ENCODE results near the gene CD79B. TPM values are rescaled to one million over a fixed set of nuclear protein-coding genes. Genes with fewer than 3 reads are reported as not detected.

CD79B gene
- total and polyA plus RNA-seq, 2 of the 8 experiments (the other 6 are each of a cell fraction or from before 2014, with no cell fraction given), result 1.5 to 3.9 TPM

DNA sequence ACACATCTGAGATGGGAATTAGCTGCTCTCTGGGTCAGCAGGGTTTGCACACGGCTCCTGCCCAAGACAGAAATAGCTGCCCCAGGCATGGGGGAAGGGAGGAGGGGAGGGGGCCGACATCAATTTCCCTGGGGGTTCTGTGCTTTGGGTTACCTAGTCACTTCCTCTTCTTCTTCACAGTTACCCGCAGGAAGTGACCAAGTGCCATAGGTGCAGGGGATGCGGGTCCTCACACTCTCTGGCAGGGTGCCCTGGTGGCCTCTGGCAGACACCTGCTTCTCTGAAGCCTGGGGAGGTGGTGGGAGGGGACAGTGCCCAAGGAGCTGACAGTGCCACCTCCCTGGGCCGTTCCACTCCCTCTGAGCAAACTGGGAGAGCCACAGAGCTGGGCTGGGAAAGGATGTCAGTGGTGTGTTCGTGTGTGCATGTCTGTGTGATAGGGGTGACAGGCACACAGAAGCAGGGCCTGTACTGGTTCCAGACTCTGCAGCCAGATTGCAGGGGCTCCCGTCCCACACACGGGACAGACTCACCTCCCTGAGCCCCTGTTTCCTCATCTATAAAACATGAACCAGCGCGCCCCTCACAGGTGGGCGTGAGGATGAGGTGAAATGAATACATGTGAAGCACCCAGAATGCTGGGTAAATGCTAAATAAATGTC, 22.4 kb upstream of the CD79B start:
- H3K4me1 ChIP-seq (replicated peaks in 1 of 4; ENCODE audit: control insufficient read depth in 3 of 4, insufficient read depth in 4 of 4, low read length in 3 of 4), result 0 out of 7 replicates have a peak, but pooled peaks cover 0 to 3% (median 0%) of the 10 kb centered on the region in 4 experiments
- TF ChIP-seq BRCA1 (IDR thresholded peaks at IDR 0.05; ENCODE audit: low read depth, low read length) (no peak), JUND (IDR thresholded peaks at IDR 0.05; ENCODE audit: low read length) (no peak), KDM4A (IDR thresholded peaks at IDR 0.05; ENCODE audit: low read depth, low read length, severe bottlenecking) (no peak), GABPA (IDR thresholded peaks at IDR 0.05; ENCODE audit: borderline replicate concordance, insufficient read depth, low read length) (no peak), EP300 (IDR thresholded peaks at IDR 0.05; ENCODE audit: borderline replicate concordance in 1 of 2, low read depth in 2 of 2, low read length in 2 of 2) (no peak), YY1 (IDR thresholded peaks at IDR 0.05; ENCODE audit: low read depth, low read length) (no peak), TCF12 (IDR thresholded peaks at IDR 0.05; ENCODE audit: low read depth, low read length) (no peak), SIX5 (IDR thresholded peaks at IDR 0.05; ENCODE audit: low read depth, low read length) (no peak), BACH1 (IDR thresholded peaks at IDR 0.05; ENCODE audit: low read length) (no peak), CHD2 (IDR thresholded peaks at IDR 0.05; ENCODE audit: low read length) (no peak)
- TF ChIP-seq, protein P1, sequence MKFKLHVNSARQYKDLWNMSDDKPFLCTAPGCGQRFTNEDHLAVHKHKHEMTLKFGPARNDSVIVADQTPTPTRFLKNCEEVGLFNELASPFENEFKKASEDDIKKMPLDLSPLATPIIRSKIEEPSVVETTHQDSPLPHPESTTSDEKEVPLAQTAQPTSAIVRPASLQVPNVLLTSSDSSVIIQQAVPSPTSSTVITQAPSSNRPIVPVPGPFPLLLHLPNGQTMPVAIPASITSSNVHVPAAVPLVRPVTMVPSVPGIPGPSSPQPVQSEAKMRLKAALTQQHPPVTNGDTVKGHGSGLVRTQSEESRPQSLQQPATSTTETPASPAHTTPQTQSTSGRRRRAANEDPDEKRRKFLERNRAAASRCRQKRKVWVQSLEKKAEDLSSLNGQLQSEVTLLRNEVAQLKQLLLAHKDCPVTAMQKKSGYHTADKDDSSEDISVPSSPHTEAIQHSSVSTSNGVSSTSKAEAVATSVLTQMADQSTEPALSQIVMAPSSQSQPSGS (IDR thresholded peaks at IDR 0.05; ENCODE audit: low read length), result no peak

More for the DNA sequence above, 22.4 kb upstream of the CD79B start:
- H2BK15ac ChIP-seq (ENCODE audit: low read length), result no peak overlapping the region
- no peak overlapping the region for H3K14ac ChIP-seq (ENCODE audit: insufficient read length)
- no peak overlapping the region for H3K4me3 ChIP-seq (ENCODE audit: extremely low read depth in 1 of 4, insufficient read depth in 2 of 4, low read depth in 3 of 4, low read length in 4 of 4)
- no peak overlapping the region for H2BK120ac ChIP-seq (replicated peaks; ENCODE audit: low read depth, low read length)
- no peak overlapping the region for H2BK12ac ChIP-seq (ENCODE audit: low read depth, low read length)
- no peak overlapping the region for H2BK20ac ChIP-seq (ENCODE audit: low read length)
- H4K5ac ChIP-seq (ENCODE audit: insufficient read length, low read depth, low read length), result no peak overlapping the region
- no peak overlapping the region for H3K56ac ChIP-seq (replicated peaks; ENCODE audit: insufficient read length, low read depth, low read length)
- no peaks in the 10 kb centered on the region for H3K23me2 ChIP-seq (ENCODE audit: low read depth, low read length)
- H2AK5ac ChIP-seq (ENCODE audit: low read depth, low read length), result no peak overlapping the region
- ChIA-PET CTCF (ENCODE audit: partially characterized antibody) (interaction anchor here (0.9 to 14.4 kb wide), 10 partner anchors 8 to 62 kb away, joined by 3 to 270 read pairs (median 4); partner anchors contain the start of genes CD79B, CSHL1 and GH1), POLR2A (ENCODE audit: partially characterized antibody) (interaction anchor here (0.9 to 1.4 kb wide), 3 partner anchors 11 to 42 kb away, joined by 3 read pairs; no protein-coding TSS in a partner anchor)
- 88% methylated on average over 10 of the region's 11 CpGs; no CpG with 5 or more reads in 1 of the 2 experiments for WGBS, 2 experiments (ENCODE audit: extremely low coverage in 1 of 2, insufficient coverage in 1 of 2, insufficient read length in 1 of 2, insufficient replicate concordance in 2 of 2, low coverage in 1 of 2, low lambda C conversion rate in 2 of 2, missing lambda C conversion rate in 1 of 2)
- no peak overlapping the region for H4K8ac ChIP-seq (ENCODE audit: extremely low read depth, insufficient read depth, low read length)
- H2AFZ ChIP-seq (ENCODE audit: low read length), result no peak overlapping the region
- H3K79me2 ChIP-seq (ENCODE audit: control insufficient read depth in 1 of 2, insufficient read depth in 2 of 2, low read length in 2 of 2), result no peaks in the 10 kb centered on the region
- no peaks in the 10 kb centered on the region for H3K9me3 ChIP-seq (ENCODE audit: insufficient read depth in 2 of 2, low read depth in 1 of 2, low read length in 1 of 2)
- H3K79me1 ChIP-seq (ENCODE audit: low read depth, low read length), result no peaks in the 10 kb centered on the region
- no peaks in the 10 kb centered on the region for H3K27me3 ChIP-seq (replicated peaks in 1 of 4; ENCODE audit: control insufficient read depth in 3 of 4, extremely low read depth in 1 of 4, insufficient read depth in 3 of 4, low read length in 3 of 4)
- H3K9ac ChIP-seq (replicated peaks in 1 of 4; ENCODE audit: extremely low read depth in 1 of 4, low read depth in 3 of 4, low read length in 3 of 4), result no peak overlapping the region
- H4K91ac ChIP-seq (replicated peaks; ENCODE audit: insufficient read length, low read length), result no peak overlapping the region
- H4K20me1 ChIP-seq (replicated peaks in 1 of 2; ENCODE audit: control insufficient read depth in 1 of 2, insufficient read depth in 2 of 2, low read length in 2 of 2), result peaks cover 0 to 7% of the 10 kb centered on the region in 2 experiments
- DNase-seq (ENCODE audit: low read depth in 1 of 2, low spot score in 2 of 2) (no peak), FAIRE-seq (no peak)
- H3K23ac ChIP-seq (ENCODE audit: insufficient read length), result no peak overlapping the region
- H3K27ac ChIP-seq (ENCODE audit: low read depth, low read length), result no peak overlapping the region
- H3K4ac ChIP-seq (replicated peaks; ENCODE audit: insufficient read length, low read depth, low read length), result no peak overlapping the region
- H3K36me3 ChIP-seq (ENCODE audit: control insufficient read depth in 2 of 4, insufficient read depth in 4 of 4, low read length in 3 of 4), result peaks cover 0 to 3% (median 0%) of the 10 kb centered on the region in 4 experiments; a peak in 1 of 8 replicates
- no peak overlapping the region for H2BK5ac ChIP-seq (ENCODE audit: low read depth, low read length)
- no peak overlapping the region for H3K4me2 ChIP-seq (ENCODE audit: insufficient read depth in 1 of 2, low read depth in 2 of 2, low read length in 2 of 2)
- no peak overlapping the region for H3K18ac ChIP-seq (ENCODE audit: extremely low read depth, low read length)
